Fibroblast of upper back skin (primary cell): Measurements from ENCODE around the gene FOXO3.

Experiments
- DNase-seq: peaks from one replicate; pipeline ENCODE4 v3.0.0-alpha.2; 2013

FOXO3 gene

DNA sequence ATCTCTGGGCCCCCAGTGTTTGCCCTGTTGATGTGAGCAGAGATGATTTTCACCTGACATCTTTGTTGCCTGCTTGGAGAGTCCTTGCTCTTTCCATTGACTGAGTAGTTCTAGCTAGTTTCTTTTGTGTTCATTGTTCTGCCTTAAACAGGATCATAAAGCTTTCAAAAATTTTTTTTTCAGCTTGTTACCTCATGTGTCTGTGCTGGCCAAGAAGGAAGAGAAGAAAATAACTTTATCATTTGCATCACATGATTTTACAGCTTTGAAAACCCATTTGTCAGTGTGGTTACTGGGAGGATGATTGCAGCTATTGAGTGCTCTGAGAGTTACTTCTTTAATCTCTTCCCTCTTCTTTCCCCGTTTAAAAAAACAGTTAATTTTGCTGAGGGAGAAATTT lies 16.0 kb downstream of the FOXO3 start:
- no peak for DNase-seq

- DNase-seq: no peak
These were observed 17.4 kb downstream of the FOXO3 start for GRCh38 chr6:108578166-108578565.

DNA sequence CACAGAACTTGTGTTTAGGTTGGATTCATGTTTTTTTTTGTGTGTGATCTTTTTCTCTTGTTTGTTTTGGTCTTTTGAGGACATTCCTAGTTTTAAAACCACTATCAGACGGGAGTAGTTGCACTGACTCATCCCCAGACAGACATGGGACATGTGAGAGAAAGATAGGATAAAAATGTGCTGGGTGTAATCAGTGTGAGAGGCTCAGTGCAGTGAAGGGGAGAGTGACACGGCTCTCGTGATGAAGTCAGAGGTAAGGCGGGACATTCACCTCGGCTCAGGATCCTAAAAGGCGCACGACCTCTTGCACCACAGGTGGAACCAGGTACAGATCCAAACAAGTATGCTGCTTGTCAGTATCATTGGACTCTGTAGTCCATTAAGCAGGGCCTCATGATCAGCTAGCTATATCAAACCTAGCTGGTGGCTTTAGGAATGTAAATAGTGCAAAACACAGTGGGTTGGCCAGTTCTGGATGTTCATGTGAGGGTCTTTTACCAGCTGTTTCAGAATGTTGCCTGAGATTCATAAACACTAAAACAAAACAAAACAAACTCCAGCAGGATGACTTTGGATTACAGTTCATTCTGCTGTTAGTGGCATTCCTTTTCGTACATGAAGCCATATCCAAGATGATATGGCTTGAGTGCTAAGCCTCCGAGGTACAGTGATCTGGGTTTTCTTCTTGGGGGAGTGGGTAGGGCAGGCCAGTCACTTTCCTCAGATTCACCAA lies 18.0 kb downstream of the FOXO3 start:
- peak; percentile 59 for DNase-seq

GRCh38 chr6:108579328-108579721 lies 18.6 kb downstream of the FOXO3 start:
- no peak for DNase-seq

- no peak for DNase-seq
These were observed 19.9 kb downstream of the FOXO3 start for GRCh38 chr6:108580646-108581045.

DNA sequence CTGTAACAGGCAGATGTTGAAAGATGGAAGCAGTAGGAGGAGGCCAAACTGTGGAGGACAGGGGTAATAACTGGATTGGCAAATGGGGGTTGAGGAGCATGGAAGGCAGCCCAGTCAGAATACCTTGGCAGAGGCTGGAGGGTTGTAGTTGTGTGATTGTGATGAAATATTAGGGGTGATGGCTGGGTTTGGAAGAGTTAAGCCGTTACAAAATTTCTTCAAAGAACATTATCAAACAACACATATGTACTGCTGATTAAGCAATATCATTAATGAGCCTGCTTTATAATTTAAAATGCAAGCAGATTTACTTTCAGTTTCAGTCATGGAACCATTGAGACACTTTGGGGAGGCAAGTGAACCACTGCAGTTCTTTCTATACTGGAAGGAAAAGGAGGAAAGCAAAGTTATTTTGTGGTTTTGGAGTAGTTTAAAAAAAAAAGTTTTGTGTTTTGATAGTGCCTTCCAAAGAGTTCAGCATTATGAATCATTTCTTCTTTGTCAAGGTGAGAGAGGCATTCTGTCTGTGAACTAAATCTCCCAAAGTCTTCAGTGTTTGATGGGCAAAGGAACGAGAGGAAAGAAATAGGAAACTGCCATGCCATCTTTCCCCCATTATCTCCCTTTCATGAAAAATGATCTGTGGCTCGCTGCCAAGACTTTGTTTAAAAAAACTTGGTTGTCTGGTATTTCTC lies 20.7 kb downstream of the FOXO3 start:
- peak; percentile 88 for DNase-seq

- DNase-seq: no peak
These were observed 21.3 kb downstream of the FOXO3 start for GRCh38 chr6:108581932-108582475.

- DNase-seq: no peak
These were observed 21.9 kb downstream of the FOXO3 start for GRCh38 chr6:108582618-108583017.

GRCh38 chr6:108584323-108584722 lies 23.6 kb downstream of the FOXO3 start:
- DNase-seq: no peak

DNA sequence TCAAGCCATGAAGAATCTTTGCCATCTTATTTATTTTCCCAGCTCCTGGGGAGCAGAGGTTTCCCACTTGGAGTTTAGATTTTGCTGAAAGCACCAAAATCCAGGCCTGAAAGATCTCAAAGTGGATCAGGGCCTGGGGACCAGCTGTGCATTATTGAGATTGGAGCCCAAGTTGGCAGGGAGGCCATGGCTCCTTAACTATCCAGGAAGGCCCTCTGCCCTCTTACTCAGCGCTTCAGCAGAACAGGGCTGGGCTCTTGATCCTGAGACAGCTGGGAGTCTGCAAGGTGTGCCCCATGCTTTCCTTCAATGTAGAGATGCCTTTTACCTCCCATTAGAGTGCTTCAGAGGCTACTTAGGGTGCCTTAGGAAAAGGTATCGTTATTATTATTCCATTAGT lies 24.6 kb downstream of the FOXO3 start:
- DNase-seq: no peak

DNA sequence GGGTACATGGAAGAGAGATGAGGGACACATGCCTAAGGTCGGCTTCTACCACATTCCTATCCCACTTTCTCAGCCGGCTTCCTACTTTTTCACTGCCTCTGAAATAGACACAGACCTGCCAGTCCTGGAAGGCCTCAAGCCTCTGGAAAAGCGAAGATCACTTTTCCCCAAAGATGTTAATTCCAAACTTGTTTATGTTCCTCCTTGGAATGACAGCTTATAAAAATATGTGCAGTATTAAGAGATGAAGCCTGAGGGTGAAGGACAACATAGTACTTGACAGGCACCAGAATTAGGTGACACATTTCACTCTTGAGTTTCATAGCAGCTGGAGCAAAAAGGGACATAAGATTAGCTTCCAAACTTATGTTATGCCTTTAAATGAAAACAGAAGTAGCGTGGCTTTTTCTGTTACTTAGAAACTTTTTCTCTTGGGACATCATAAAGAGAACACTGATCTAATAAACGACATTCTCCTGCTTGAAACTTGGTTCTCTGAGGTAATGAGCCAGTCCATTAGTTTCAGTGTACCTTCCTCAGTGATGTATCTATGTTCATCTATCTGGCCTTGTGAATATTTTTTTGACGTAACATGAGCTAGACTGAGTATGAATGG lies 25.3 kb downstream of the FOXO3 start:
- no peak for DNase-seq

GRCh38 chr6:108587258-108588059 lies 26.7 kb downstream of the FOXO3 start:
- DNase-seq: peak; percentile 85

DNA sequence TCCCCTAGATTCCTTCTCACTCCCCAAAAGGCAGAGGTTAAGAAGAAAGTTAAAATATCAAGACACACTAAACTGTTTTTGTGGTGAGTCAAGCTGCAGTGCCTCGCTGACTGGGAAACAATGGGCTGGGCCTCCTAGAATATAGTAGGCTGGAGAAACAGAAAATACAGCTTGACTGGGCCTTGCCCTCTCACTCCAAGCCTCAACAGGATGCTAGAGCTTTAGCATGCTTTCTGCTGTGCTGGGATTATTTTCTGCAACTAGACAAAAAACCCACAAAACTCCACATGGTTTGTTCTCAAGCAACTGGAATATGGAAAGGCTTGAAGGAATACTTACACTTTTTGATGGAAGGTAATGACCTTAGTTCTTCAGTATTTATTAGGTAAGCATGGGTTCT lies 27.9 kb downstream of the FOXO3 start:
- peak; percentile 70 for DNase-seq

- peak; percentile 48 for DNase-seq
These were observed 28.6 kb downstream of the FOXO3 start for GRCh38 chr6:108589244-108589791.

GRCh38 chr6:108591040-108591816 lies 30.5 kb downstream of the FOXO3 start:
- DNase-seq: no peak

DNA sequence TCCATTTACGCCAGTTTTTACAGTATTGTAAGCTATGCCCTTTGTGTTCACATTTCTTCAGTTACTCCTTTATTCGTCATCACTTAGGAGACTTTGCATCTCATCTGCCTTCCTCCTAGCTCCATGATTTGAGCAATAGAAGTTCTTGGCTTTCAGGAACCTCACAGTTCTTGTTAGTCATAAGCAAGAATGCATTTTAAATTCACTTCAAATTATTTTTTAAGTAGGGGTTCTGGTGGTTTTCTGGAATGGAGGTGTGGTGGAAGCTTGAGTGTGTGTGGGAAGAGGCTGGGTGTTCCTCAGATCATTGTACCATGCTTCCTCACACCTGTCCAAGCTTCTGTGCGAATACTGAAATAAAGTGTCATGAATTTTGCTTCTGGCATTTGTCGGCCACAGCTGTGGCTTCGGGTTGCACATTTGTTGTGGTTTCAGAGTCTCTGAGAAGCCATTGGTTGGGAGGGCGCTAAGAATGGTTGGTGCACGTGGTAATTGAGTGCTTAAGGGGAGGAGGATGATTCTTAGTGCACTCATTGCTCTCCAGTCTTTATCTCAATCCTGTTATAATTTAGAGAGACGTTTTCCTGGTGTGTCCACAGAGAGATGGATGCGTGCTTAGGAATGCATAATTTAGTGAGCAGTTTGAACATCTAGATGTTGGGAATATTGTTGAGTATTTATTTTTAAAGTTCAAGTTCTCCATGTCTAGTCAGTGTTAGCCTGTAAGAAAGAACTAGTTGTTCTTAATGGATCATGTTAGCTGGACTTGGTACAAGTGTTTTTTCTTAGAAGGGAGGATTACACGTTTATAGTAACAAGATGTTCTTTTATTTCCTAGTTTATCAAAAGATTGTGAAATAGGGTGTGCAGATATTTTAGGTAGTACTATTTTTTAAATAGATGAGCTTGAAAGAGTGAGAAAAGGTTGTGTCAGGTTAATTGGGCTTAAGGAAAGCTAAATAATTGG lies 31.9 kb downstream of the FOXO3 start:
- peak; percentile 79 for DNase-seq

- DNase-seq: no peak
These were observed 33.4 kb downstream of the FOXO3 start for GRCh38 chr6:108594151-108594550.

- no peak for DNase-seq
These were observed 33.9 kb downstream of the FOXO3 start for GRCh38 chr6:108594640-108595039.

GRCh38 chr6:108596956-108597355 lies 36.2 kb downstream of the FOXO3 start:
- DNase-seq: no peak

DNA sequence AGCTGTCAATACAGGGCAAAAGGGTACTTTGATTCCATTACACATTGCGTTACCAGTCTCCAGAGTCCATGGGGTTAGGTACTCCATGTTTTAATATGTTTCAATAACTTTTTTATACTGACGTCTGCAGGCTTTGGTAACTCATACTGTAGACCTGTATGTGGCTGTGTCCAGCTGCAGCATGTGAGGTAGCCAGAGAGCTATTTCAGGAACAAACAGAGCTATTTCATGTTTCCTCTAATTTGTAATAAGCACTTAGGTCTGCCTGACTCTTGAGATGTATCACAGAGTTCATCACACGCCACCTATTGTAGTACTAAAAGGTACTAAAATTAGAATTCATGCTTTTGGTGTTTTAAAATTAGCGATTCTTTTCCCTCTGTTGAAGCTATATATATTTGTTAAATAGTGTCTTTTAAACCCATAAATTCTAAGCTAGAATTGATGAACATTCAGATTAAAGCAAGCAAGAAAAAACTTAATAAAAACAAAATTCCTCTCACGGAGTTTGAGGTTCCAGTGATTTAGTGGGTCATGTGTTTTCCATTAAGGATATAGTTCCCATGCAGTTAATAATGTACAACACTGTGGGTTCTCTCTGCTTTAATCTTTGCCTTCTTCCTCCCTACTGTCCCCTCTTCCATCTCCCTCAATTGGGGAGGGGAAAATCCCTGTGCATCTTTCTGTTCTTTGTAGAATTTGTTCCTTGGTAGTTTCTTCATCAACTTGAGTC lies 37.0 kb downstream of the FOXO3 start:
- DNase-seq: no peak
